ENCODE results near the gene CRYBA4.

- TF ChIP-seq CTCF (IDR thresholded peaks at IDR 0.05) (no peak), POLR2A (IDR thresholded peaks at IDR 0.05) (no peak), POLR2AphosphoS5 (IDR thresholded peaks at IDR 0.05) (no peak)
Observed at GRCh38 chr22:26648528-26649388, 27.0 kb downstream of the CRYBA4 start.
